Epithelial cell of proximal tubule (primary cell): ENCODE data around the gene IMPACT. TPM values are rescaled to one million over a fixed set of nuclear protein-coding genes. Genes with fewer than 3 reads are reported as not detected.

Experiments
- DNase-seq: peaks from one replicate; pipeline ENCODE4 v3.0.0-alpha.2; 2011; ENCODE audit warnings: low read depth
- H3K4me3 ChIP-seq: 2 replicates; pipeline ENCODE4 v1.5.1; 2011; ENCODE audit warnings: low read depth, mild to moderate bottlenecking, low read length
- total RNA-seq: library from RNA; depleted of rRNA; stranded (reverse); fragments of >200 nt; gene quantifications from 2 replicates; pipeline ENCODE4 v1.2.3, GENCODE V29; 2015
- TF ChIP-seq, protein P1 (sequence below): conservative IDR thresholded peaks from 2 replicates; pipeline ENCODE4 v1.5.1; 2012; ENCODE audit warnings: low read depth, mild to moderate bottlenecking, low read length

IMPACT gene
- total RNA-seq, 1 donor from 2014 or later = 15.5 TPM

DNA sequence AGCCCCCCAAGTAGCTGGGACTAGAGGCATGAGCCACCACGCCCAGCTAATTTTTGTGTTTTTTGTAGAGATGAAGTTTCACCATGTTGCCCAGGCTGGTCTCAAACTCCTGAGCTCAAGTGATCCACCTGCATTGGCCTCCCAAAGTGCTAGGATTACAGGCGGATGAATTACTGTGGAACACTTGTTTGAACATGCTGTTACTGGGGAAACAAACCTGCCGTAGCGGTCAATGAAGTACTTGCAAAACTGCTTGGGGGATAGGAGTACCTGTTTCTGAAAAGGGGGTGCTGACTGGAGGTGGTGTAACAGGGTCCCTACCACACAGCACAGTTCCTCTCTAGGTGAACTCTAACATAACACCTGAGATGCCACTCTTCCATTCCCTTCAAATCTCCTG lies 5.9 kb upstream of the IMPACT start:
- TF ChIP-seq, protein P1, sequence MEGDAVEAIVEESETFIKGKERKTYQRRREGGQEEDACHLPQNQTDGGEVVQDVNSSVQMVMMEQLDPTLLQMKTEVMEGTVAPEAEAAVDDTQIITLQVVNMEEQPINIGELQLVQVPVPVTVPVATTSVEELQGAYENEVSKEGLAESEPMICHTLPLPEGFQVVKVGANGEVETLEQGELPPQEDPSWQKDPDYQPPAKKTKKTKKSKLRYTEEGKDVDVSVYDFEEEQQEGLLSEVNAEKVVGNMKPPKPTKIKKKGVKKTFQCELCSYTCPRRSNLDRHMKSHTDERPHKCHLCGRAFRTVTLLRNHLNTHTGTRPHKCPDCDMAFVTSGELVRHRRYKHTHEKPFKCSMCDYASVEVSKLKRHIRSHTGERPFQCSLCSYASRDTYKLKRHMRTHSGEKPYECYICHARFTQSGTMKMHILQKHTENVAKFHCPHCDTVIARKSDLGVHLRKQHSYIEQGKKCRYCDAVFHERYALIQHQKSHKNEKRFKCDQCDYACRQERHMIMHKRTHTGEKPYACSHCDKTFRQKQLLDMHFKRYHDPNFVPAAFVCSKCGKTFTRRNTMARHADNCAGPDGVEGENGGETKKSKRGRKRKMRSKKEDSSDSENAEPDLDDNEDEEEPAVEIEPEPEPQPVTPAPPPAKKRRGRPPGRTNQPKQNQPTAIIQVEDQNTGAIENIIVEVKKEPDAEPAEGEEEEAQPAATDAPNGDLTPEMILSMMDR = no peak
- no peak for DNase-seq
- H3K4me3 ChIP-seq = no peak overlapping the region

DNA sequence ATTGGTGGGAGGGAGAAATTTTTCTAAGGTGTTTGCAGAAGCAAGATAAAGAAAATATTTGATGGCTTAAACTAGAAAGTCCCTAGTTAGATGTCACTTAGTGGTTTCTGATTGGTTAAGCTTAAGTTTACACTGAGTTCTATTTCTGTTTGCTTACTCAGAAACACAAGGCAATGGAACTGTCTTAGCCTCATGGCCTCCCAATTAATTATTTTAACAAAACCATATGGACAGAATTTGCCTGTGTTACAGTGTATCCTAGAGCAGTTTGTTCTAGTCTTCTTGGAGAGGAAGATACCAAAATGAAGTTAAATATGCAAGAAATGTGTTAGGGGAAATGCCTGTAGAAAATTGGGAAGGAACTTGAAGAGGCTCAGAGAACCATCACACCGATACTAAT lies 4.6 kb upstream of the IMPACT start:
- no peak for DNase-seq
- no peak overlapping the region for H3K4me3 ChIP-seq
- TF ChIP-seq, protein P1 = no peak

DNA sequence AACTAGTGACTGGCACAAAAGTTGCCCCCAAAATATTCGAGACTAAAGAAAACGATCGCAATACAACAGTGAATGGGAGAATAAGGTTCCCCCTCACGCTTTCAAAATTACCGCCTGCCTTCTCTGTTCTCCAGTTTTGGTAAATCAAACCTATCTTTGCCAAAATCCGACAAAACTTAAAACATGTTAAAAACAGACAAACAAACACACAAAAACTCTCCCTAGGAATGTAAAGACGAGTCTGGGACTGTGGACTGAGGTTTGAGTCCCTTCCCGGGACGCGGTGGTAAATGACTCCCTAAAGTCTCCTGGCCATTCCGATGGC lies 435 bp upstream of the IMPACT start:
- TF ChIP-seq, protein P1 = no peak
- DNase-seq = no peak
- peak overlapping the region; percentile 79 for H3K4me3 ChIP-seq

DNA sequence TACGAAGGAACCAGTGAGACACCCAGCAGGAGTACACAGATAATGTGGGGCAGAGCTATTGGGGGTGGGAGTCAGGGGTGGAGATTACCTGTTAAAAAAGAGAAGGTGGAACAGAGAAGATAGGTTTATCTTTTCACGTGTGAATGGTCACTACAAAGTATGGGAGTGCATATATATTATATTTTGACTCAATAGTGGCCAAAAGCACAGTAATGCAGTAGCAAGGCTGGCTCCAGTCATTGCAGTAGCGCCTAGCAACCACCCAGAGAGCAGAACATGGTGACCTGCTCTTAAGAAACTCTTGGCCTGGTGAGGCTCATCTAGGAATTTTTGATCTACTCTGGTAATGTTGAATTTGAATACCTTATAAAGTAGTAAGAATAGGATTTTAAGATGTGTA lies 1.0 kb downstream of the IMPACT start:
- TF ChIP-seq, protein P1 = no peak
- no peak for DNase-seq
- H3K4me3 ChIP-seq = peak overlapping the region; percentile 79

DNA sequence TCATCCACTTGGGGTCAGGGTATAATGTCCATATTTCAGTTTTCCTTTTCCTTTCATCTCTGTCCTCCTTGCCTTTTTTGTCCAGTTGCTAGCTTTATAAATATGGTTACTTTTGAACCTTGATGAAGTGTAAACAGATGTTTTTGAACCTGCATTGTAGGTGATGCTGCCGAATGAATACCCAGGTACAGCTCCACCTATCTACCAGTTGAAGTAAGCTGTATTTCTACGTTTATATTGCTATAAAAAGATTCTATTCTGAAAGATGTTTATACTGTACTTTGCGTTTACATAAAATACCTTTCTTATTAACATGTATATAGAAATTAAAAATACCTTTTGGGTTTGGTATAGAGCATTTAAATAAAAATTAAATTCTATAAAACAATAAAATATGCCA lies 2.2 kb downstream of the IMPACT start:
- TF ChIP-seq, protein P1 = peak; percentile 38
- no peak overlapping the region for H3K4me3 ChIP-seq
- no peak for DNase-seq

DNA sequence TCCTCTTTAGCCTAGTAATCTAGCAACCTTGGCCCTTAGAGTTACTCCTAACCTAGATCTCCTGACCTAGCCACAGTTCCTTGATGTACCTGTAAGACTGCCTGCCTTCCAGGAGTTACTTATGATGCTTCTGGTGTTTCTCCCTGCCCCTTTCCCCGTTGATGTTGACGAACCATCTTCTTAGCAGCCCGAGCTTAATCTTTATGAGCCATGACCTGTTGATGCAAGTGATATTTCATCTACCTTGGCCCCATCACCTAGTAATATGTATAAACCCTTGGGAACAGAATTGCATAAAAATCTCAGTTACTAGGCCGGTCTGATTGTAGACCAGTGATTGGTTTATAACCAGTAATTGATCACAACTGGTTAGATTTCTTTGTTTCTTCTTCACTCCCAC lies 2.7 kb downstream of the IMPACT start:
- TF ChIP-seq, protein P1 = no peak
- no peak for DNase-seq
- no peak overlapping the region for H3K4me3 ChIP-seq

DNA sequence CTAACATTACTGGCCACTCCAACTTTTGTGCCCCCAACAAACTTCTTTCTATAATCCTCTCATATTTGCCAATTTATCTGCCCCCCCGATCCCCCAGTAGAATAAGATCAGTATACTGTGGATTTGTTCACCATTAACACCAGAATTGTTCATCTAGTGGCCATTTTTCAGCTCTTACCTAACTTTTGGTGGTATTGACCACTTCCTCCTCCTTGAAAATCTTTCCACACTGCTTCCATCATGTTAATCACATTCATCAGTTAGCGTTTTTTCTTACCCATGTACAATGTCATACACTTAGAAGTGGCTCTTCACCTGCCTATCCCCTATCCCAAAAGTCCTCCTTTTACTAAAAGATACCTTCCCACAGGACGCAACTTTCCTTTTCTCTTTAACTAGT lies 6.1 kb downstream of the IMPACT start:
- no peak overlapping the region for H3K4me3 ChIP-seq
- TF ChIP-seq, protein P1 = no peak
- DNase-seq = no peak
